Fibroblast of lung (primary cell): ENCODE data around the gene FHOD3.

Experiments used
- EZH2 ChIP-seq: IDR thresholded peaks from 2 replicates; pipeline ENCODE4 v1.5.1; 2012; ENCODE audit warnings: low read length, control low read depth, mild to moderate bottlenecking; ENCODE audit errors: missing control alignments
- TF ChIP-seq, protein P1 (sequence below), 2 donors: IDR thresholded peaks in 1 of 2; conservative IDR thresholded peaks in 1 of 2; 1 replicate in 1 of 2; 2 replicates in 1 of 2; pipeline ENCODE4 v1.5.1; 2011 to 2012; ENCODE audit warnings: low read length in 2 of 2, control low read depth in 1 of 2, inconsistent platforms in 1 of 2, low read depth in 1 of 2, mild to moderate bottlenecking in 1 of 2

GRCh38 chr18:36340246-36340645, 42.7 kb downstream of the FHOD3 start:
- TF ChIP-seq, protein P1, sequence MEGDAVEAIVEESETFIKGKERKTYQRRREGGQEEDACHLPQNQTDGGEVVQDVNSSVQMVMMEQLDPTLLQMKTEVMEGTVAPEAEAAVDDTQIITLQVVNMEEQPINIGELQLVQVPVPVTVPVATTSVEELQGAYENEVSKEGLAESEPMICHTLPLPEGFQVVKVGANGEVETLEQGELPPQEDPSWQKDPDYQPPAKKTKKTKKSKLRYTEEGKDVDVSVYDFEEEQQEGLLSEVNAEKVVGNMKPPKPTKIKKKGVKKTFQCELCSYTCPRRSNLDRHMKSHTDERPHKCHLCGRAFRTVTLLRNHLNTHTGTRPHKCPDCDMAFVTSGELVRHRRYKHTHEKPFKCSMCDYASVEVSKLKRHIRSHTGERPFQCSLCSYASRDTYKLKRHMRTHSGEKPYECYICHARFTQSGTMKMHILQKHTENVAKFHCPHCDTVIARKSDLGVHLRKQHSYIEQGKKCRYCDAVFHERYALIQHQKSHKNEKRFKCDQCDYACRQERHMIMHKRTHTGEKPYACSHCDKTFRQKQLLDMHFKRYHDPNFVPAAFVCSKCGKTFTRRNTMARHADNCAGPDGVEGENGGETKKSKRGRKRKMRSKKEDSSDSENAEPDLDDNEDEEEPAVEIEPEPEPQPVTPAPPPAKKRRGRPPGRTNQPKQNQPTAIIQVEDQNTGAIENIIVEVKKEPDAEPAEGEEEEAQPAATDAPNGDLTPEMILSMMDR (conservative IDR thresholded peaks at IDR 0.05 in 1 of 2, IDR thresholded peaks at IDR 0.05 in 1 of 2; ENCODE audit: low read depth in 1 of 2, low read length in 2 of 2): no peak
- no peak for TF ChIP-seq EZH2
